Ramos (cell line): ENCODE data around the gene UBL3.

ENCODE experiments used
- in situ Hi-C: fragments of 300-500 bp; cut with MboI; formaldehyde crosslinking; loops from one replicate; pipeline ENCODE4 v1.14.3; 2022; ENCODE audit warnings: low sequenced_read_pairs; ENCODE audit not compliant: unreplicated experiment

The UBL3 gene

DNA sequence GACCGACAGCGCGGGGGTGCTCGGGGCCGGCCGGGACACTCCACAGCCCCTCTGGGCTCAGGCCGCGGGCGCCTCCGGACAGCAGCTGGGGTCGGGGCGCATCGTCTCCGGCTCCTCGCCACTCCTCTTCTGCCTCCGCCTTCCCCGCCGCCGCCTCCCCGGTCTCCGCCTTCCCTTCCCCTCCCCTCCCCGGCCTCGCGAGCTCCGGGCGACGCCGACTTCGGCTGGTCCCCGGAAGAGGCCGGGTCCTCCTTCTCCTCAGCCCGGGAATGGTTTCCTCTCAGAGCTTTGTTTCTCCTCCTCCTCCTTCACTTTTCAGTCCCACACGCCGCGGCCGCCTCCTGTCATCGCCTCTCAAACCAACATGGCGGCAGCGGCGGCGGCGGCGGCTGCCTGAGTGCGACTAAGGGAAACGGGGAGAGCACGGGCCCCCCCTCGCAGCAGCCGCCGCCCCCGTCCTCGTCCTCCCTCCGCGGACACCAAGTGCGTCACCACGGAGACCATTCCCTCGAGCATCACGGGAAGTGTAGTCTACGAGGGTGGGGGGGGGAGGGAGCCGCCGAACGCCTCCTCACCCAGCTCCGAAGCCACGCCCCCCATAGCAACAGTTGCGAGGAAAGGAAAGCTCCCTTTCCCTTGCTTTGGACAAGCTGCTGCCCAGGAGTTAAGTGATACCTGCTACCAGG, at the start of gene UBL3:
TSS of gene UBL3 (minus strand) at position 405 of the 686 bp plus-strand sequence. CDS start 1,079 bp downstream, outside the sequence.
- in situ Hi-C loops = no loop called here

DNA sequence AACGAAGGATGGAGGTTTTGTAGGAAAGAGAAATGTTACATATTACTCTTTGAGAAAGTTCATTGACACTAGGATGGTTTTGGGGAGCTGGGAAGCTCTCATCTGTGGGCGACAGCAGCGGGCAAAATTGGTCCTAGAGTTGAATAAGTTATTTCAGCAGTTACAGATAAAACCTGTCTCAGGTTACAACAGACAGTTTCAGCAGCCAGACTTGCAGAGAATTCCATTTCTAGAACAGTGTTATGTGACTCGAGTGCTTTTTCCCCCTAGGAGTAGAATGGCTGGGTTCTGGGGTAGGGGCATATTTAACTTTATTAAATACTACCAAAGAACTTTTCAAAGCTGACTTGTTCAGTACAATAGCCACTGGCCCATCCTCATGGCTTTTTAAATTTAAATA, 46.7 kb upstream of the UBL3 start:
- in situ Hi-C loops = no loop called here

DNA sequence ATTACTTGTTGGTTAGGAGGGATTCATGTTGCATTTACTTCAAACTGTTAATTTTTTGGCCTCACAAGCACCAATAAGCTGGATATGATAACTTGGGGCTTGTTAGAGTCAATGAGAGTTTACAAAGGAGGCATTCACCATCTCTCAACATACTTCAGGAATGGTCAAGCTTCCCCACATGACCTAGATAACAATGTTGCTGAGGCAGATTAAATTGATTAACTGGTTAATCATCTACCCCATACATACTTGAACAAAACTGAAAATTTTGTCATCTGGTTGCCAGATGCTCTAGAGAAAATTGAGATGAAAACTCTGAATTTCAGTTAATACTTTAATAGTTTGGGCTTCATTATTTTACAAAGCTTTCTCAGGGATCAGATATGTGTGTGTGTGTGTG, 43.0 kb upstream of the UBL3 start:
- in situ Hi-C loops = no loop called here

DNA sequence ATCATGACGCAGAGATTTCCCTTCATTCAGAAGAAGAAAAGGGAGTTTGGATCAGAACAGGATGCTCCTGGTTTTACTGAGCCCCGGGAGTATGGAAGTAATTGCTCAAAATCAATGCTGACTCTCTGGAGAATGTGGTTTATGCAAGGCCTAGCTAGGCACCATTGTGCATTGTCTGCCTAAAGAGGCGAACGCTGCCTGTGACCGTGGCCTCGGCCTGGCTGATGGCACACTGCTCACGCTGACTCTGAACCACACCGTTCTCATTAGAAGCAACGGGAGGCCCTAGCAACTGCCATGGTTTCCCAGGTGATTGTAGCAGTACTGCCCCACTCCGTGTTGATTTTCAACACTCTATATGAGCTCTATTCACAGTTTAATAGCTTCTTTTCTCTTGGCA, 41.7 kb upstream of the UBL3 start:
- in situ Hi-C loops = no loop called here

DNA sequence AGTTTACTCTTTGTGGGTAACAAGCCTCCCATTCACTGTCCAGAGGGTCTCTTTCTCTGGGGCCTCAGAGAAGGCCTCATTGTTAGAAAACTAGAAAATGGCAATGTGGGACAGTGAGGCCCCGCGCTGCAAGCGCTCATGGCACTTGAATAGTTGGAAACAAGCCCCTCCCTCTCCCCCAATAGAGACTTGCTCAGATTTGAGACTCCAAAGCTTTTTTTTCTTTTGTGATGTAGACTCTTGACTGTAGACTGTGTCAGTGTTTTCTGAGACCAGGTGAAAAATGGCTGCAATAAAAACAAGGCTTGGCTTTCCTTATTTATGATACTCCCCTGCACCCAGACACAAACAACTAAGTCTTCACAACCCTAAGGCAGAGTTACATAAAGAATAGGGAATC, 38.7 kb upstream of the UBL3 start:
- in situ Hi-C loops = no loop called here

DNA sequence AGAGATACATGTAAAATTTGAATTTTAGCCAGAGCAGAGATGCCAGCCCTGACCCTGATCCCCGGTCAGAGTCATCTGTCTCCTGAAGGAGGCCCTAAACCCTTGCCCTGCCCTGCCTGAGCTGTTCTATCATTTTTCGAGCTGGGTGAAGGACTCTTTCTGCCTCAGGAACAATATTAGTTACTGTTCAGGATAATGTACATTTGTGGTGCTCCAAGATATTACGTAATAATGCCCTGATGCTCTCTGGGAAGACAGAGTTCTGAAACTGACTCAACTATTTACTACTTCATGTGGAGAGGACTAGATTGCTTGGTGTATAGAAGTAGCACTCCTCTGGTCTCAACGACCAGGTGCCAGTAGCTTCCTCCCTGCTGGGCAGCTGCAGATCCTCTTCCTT, 37.9 kb upstream of the UBL3 start:
- in situ Hi-C loops = no loop called here

DNA sequence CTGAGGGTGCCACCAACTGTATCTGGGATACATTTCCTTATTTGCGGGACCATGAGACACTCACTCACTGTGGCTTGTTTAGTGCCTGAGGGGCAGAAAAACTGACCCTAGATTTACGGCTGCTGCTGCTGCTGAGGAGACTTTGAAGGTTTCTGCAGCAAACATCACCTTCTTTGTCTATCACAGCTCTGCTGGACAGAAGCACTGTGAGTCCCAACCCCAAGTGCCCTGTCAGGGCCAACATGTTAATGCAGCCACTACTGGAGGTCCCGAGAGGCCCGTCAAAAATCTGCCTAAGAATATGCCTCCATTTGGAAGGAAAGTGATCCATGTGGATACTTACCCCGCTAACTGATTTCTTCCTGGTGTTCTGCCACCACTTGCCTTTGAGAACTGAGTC, 37.3 kb upstream of the UBL3 start:
- in situ Hi-C loops = no loop called here

DNA sequence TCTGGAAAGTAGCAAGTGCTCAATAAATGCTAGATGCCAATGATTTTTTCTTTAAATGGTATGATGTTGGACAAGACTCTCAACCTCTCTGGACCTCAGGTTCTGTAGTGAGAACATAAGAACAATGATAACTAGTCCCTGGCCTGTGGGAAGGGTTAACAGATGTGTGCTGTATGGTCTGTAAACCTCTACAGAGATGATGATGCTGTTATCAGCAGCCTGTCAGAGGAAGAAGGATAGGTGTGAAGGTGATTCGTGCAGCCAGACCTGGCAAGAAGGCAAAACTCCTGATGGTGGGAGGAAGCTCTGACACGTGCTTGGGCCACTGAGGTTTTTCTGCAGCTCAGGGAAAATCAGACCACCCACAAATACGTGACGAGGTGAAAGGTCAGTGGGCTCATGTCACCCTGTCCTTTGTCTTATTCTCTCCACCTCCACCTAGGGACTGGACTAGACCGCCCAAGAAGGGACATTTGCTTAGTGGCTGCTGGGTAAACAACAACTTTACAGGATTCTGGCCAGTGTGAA, 36.7 kb upstream of the UBL3 start:
- in situ Hi-C loops = no loop called here

DNA sequence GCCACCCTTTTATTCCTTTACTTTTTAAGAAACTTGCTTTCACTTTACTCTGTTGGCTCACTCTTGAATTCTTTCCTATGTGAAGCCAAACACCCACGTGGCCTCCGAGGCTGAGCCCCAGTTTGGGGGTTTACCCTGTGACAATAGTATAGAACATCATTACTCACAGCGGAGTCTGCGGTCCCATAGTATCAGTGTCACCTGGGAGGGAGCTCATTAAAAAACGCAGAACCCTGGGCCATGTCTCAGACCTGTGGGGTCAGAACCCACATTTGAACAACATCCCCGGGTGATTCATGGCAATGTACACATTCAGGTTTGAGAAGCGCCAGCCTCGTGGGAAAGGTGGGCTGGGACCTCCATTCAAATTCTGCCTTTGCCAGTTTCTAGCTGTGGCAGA, 36.0 kb upstream of the UBL3 start:
- in situ Hi-C loops = no loop called here

- in situ Hi-C loops = no loop called here
These were observed 35.6 kb upstream of the UBL3 start for GRCh38 chr13:29885989-29886388.

- in situ Hi-C loops = no loop called here
These were observed 34.4 kb upstream of the UBL3 start for GRCh38 chr13:29884671-29885430.

DNA sequence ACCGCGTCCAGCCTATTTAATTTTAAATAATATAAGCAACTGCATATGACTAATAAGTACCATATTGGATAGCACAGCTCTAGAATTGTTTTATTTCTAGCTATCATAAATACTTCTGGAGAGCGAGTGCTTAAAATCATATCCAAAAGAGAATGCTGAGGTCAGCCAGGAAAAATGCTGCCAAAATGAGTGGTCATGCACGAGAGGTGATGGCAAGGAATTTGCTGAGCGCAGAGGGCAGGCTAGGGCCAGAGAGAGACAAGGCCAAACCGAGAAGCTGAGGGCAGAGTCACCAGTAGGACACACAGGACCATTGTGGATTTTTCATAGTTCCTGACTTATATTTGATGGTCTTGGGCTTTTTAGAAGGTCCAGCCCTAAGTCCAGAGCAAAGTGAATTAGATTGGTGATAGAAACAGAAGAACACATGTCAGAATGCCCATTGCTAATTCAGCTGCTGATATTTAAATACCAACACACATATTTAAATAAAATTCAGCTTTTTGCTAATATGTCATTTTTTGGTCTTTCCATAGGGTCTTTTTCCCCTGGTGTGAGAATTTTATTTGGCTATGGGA, 33.6 kb upstream of the UBL3 start:
- in situ Hi-C loops = no loop called here

DNA sequence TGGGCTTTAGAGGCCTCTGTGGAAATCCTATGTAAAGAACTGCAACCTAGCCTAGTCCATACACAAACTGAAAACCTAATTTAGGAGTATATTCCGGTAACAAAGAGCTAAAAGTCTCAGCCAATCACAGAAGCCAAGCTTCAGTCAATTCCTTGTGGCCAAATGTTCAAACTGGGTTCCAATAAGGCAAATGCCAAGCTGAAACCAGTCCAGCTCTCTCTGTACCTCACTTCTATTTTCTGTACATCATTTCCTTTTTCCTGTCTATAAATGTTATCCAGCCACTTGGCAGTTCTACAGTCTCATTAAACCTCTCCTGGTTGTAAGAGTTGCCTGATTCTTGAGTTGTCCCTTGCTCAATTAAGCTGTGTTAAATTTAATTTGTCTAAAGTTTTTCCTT, 31.7 kb upstream of the UBL3 start:
- in situ Hi-C loops = no loop called here

- in situ Hi-C loops = no loop called here
These were observed 27.7 kb upstream of the UBL3 start for GRCh38 chr13:29878101-29878500.

GRCh38 chr13:29877456-29878078, 27.1 kb upstream of the UBL3 start:
- in situ Hi-C loops = no loop called here

DNA sequence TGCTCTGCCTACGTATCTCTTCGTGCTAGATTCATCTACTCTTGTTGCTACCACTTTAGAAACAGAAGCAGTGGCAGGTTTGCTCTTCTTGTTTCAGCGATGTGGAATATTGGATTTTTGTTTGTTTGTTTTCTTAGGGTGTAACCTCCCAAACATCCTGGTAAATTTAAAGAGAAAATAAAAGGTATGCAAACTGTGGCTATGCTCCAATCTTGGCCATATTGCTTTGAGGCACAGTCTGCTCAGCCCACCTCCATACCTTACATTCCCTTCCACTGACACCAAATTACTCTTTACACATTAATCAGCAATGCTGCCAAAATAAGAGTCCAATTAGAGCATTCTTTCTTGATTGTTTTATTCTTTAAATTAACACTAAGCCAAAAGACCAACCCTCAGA, 25.2 kb upstream of the UBL3 start:
- in situ Hi-C loops = no loop called here

- in situ Hi-C loops = no loop called here
These were observed 18.2 kb upstream of the UBL3 start for GRCh38 chr13:29868581-29868980.

DNA sequence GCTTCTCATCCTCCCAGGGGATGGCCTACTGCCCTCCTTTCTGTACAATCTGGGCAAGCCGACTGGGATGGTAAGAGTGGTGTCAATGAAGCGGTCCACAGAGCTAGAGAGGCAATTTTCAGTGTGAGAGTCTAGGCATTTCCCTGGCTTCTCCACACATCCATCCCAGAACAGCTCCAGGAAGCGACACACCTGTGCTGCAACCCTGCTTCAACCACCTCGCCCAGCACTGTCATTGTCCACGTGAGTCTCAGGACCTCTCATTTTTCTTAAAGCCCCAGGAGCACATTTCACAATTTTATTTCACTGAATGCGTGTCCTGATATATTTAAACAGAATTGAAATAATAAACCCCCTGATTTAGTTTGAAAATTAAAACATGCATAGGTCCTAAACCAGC, 15.5 kb upstream of the UBL3 start:
- in situ Hi-C loops = no loop called here

GRCh38 chr13:29861694-29862110, 11.3 kb upstream of the UBL3 start:
- in situ Hi-C loops = no loop called here

GRCh38 chr13:29859971-29860370, 9.6 kb upstream of the UBL3 start:
- in situ Hi-C loops = no loop called here

DNA sequence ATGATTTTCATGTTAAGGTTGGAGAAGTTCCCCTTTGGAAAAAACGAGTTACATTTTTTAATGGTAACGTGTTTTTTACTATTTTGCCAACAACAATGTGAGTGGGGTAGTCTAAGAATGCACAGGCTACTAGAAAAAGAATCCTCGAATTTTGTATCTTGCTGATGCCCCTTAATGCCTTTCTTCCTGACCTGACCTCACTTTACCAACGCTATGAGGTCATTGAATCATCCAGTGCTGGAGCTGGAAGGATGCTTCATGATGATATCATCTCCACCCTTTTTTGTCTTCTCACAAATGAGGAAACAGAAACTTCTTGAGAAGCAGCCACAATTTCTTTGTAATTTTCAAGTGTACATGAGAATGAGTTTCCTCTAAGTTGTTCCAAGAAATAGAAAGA, 8.2 kb upstream of the UBL3 start:
- in situ Hi-C loops = no loop called here
